Measurements from ENCODE around the gene LEKR1. TPM values are rescaled to one million over a fixed set of nuclear protein-coding genes. Genes with fewer than 3 reads are reported as not detected.

The LEKR1 gene
- total and polyA plus RNA-seq, 9 of the 15 experiments (the other 6 are each of a cell fraction or from before 2014, with no cell fraction given), result 0.76 to 1.8 (median 1.2) TPM

DNA sequence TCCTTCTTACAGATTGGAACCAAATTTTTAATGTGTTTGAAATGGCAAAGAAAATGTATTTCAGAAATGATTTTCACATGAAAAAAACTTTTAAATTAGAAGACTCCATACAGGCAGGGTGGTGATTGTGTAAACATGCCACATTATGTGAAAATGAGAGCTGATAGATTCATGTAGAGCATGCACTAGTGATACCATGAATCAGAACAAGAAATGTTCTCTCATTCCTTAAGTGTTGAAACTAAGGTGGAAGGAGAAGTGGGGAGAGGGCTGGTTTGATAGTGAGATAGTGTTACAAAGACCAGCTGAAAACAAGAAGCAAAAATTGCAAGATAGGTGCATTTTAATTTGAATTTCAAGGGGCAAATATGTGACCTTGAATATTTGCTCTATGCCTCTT lies 233.5 kb downstream of the LEKR1 start:
- ChIA-PET POLR2A (no interaction called here), CTCF (ENCODE audit: low intra/inter-chr PET ratio) (no interaction called here)
- FAIRE-seq, result no peak
- Histone ChIP-seq H3K9ac (ENCODE audit: insufficient read depth in 1 of 2, low read depth in 2 of 2, low read length in 2 of 2) (no peak overlapping the region), H3K79me2 (ENCODE audit: control insufficient read depth, insufficient read depth, low read length) (no peaks in the 10 kb centered on the region), H3K4me1 (replicated peaks in 1 of 2; ENCODE audit: control insufficient read depth in 2 of 2, insufficient read depth in 2 of 2, low read length in 2 of 2) (no peaks in the 10 kb centered on the region; a peak in 1 of 5 replicates), H3K4me3 (no peak overlapping the region), H3K9me1 (ENCODE audit: control insufficient read depth, insufficient read depth, low read length) (no peaks in the 10 kb centered on the region), H3K27me3 (ENCODE audit: control insufficient read depth in 2 of 2, insufficient read depth in 2 of 2, low read length in 2 of 2) (no peaks in the 10 kb centered on the region), H3K4me2 (ENCODE audit: insufficient read depth, low read length) (no peak overlapping the region), H3K36me3 (ENCODE audit: control insufficient read depth, insufficient read depth, low read length) (no peaks in the 10 kb centered on the region), H3K9me3 (replicated peaks; ENCODE audit: control insufficient read depth, insufficient read depth, low read depth, low read length) (no peaks in the 10 kb centered on the region), H2AFZ (ENCODE audit: low read depth, low read length) (no peak overlapping the region), H4K20me1 (replicated peaks; ENCODE audit: control insufficient read depth, insufficient read depth, low read length) (no peaks in the 10 kb centered on the region), H3K27ac (ENCODE audit: extremely low read depth, low read depth, low read length) (no peak overlapping the region)
- in situ Hi-C loops (cut with MboI), result no loop called here
- TF ChIP-seq MECOM (CRISPR knock-in tag; IDR thresholded peaks at IDR 0.05) (no peak), SMARCE1 (IDR thresholded peaks at IDR 0.05) (no peak), ADNP (tag; IDR thresholded peaks at IDR 0.05) (no peak), MAFG (tag; conservative IDR thresholded peaks at IDR 0.05) (no peak), ZKSCAN1 (IDR thresholded peaks at IDR 0.05; ENCODE audit: low read depth, low read length) (no peak), JUNB (CRISPR knock-in tag; conservative IDR thresholded peaks at IDR 0.05) (no peak), ZNF124 (CRISPR knock-in tag; IDR thresholded peaks at IDR 0.05) (no peak), BACH1 (tag; IDR thresholded peaks at IDR 0.05) (no peak), ZNF57 (CRISPR knock-in tag; IDR thresholded peaks at IDR 0.05) (no peak)
- TF ChIP-seq, protein P1, sequence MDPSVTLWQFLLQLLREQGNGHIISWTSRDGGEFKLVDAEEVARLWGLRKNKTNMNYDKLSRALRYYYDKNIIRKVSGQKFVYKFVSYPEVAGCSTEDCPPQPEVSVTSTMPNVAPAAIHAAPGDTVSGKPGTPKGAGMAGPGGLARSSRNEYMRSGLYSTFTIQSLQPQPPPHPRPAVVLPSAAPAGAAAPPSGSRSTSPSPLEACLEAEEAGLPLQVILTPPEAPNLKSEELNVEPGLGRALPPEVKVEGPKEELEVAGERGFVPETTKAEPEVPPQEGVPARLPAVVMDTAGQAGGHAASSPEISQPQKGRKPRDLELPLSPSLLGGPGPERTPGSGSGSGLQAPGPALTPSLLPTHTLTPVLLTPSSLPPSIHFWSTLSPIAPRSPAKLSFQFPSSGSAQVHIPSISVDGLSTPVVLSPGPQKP (CRISPR knock-in tag; IDR thresholded peaks at IDR 0.05), result no peak
- TF ChIP-seq, protein P2, sequence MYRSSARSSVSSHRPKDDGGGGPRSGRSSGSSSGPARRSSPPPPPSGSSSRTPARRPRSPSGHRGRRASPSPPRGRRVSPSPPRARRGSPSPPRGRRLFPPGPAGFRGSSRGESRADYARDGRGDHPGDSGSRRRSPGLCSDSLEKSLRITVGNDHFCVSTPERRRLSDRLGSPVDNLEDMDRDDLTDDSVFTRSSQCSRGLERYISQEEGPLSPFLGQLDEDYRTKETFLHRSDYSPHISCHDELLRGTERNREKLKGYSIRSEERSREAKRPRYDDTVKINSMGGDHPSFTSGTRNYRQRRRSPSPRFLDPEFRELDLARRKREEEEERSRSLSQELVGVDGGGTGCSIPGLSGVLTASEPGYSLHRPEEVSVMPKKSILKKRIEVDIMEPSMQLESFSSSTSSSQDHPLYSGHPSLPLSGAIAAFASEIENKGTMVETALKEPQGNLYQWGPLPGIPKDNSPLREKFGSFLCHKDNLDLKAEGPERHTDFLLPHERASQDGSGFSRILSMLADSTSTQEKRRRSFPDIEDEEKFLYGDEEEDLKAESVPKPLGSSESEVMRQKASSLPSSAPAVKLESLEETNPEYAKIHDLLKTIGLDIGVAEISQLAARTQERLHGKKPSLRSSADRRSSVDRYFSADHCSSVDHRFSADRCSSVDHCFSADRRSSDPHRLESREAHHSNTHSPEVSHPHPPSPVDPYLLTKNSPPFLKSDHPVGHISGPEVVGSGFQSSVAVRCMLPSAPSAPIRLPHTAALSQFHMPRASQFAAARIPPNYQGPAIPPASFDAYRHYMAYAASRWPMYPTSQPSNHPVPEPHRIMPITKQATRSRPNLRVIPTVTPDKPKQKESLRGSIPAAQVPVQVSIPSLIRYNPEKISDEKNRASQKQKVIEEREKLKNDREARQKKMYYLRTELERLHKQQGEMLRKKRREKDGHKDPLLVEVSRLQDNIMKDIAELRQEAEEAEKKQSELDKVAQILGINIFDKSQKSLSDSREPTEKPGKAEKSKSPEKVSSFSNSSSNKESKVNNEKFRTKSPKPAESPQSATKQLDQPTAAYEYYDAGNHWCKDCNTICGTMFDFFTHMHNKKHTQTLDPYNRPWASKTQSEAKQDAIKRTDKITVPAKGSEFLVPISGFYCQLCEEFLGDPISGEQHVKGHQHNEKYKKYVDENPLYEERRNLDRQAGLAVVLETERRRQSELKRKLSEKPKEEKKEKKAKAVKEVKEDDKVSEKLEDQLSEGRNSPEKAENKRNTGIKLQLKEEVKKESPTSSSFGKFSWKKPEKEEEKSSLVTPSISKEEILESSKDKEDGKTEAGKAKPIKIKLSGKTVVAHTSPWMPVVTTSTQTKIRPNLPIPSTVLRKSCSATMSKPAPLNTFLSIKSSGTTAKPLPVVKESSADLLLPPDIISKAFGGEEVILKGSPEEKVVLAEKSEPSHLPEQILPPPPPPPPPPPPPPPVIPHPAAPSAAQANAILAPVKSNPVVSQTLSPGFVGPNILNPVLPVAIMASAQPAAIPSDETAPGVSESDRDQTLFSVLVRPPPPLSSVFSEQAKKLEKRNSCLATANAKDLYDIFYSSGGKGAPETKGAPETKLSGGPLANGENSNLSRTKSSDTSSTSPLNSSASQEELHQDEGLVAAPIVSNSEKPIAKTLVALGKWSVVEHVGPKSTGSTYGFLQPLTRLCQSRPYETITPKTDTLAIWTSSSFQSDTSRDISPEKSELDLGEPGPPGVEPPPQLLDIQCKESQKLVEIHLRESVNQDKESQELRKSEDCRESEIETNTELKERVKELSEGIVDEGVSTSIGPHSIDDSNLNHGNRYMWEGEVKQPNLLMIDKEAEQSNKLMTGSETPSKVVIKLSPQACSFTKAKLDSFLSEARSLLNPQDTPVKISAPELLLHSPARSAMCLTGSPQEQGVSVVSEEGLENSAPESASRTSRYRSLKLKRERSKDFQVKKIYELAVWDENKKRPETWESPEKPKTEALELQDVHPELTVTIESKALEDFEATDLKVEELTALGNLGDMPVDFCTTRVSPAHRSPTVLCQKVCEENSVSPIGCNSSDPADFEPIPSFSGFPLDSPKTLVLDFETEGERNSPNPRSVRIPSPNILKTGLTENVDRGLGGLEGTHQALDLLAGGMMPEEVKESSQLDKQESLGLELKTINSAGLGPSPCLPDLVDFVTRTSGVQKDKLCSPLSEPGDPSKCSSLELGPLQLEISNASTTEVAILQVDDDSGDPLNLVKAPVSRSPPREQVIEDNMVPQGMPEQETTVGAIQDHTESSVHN (IDR thresholded peaks at IDR 0.05; ENCODE audit: borderline replicate concordance in 1 of 2, low read depth in 1 of 2), result no peak
- no peak for DNase-seq (ENCODE audit: extremely low read depth in 1 of 4, low spot score in 3 of 4)
- BruUV-seq (replicated peaks), result no TSS peak
- no peak for ATAC-seq
- intact Hi-C loops (cut with micrococcal nuclease), result no loop called here

Data from K562 (cell line).